Activated naive CD8-positive, alpha-beta T cell treated with anti-CD3 and anti-CD28 coated beads for 36 hours (primary cell): Measurements from ENCODE around the gene L3MBTL1. TPM values are rescaled to one million over a fixed set of nuclear protein-coding genes. Genes with fewer than 3 reads are reported as not detected.
"Not testable (repeated sequence)": the region's sequence is repeated elsewhere in the genome, so short reads cannot be mapped to it uniquely, and the experiment has no call there.

ENCODE experiments used
- DNase-seq: peaks from one replicate; pipeline ENCODE4 v3.0.0; 2021
- H3K27ac Mint-ChIP-seq: one replicate; pipeline ENCODE4 v1.8.0; 2022; ENCODE audit warnings: mild to moderate bottlenecking, moderate library complexity, mixed read lengths
- H3K27me3 Mint-ChIP-seq: one replicate; pipeline ENCODE4 v1.8.0; 2022; ENCODE audit warnings: mild to moderate bottlenecking, mixed read lengths
- H3K36me3 Mint-ChIP-seq: one replicate; pipeline ENCODE4 v1.8.0; 2021; ENCODE audit warnings: mild to moderate bottlenecking, mixed read lengths
- H3K4me1 Mint-ChIP-seq: one replicate; pipeline ENCODE4 v1.8.0; 2021; ENCODE audit warnings: mixed read lengths
- H3K4me3 Mint-ChIP-seq: one replicate; pipeline ENCODE4 v1.8.0; 2022; ENCODE audit warnings: mild to moderate bottlenecking, moderate library complexity, mixed read lengths
- H3K9me3 Mint-ChIP-seq: one replicate; pipeline ENCODE4 v1.8.0; 2022; ENCODE audit warnings: mixed read lengths
- total RNA-seq, 2 experiments: library from RNA; stranded (reverse); gene quantifications; one replicate each; pipeline ENCODE4 v1.2.3, GENCODE V29; 2021

Gene L3MBTL1
- total RNA-seq, 2 experiments from 2014 or later: 4.3 to 4.8 TPM

- H3K9me3 Mint-ChIP-seq: no peaks in the 10 kb centered on the region
- no peak overlapping the region for H3K27ac Mint-ChIP-seq
- H3K4me1 Mint-ChIP-seq: no peaks in the 10 kb centered on the region
- no peaks in the 10 kb centered on the region for H3K27me3 Mint-ChIP-seq
- DNase-seq: no peak
- H3K4me3 Mint-ChIP-seq: no peak overlapping the region
- H3K36me3 Mint-ChIP-seq: peaks cover 5% of the 10 kb centered on the region
Measured at GRCh38 chr20:43473381-43473704, 34.2 kb upstream of the L3MBTL1 start.

GRCh38 chr20:43477193-43477592 is 30.3 kb upstream of the L3MBTL1 start:
- Mint-ChIP-seq H3K27ac (no peak overlapping the region), H3K4me3 (no peak overlapping the region), H3K27me3 (no peaks in the 10 kb centered on the region), H3K4me1 (no peaks in the 10 kb centered on the region), H3K9me3 (no peaks in the 10 kb centered on the region), H3K36me3 (no peaks in the 10 kb centered on the region)
- no peak for DNase-seq

- no peaks in the 10 kb centered on the region for H3K9me3 Mint-ChIP-seq
- H3K4me1 Mint-ChIP-seq: no peaks in the 10 kb centered on the region
- H3K36me3 Mint-ChIP-seq: no peaks in the 10 kb centered on the region
- no peaks in the 10 kb centered on the region for H3K27me3 Mint-ChIP-seq
- DNase-seq: no peak
- no peak overlapping the region for H3K27ac Mint-ChIP-seq
- no peak overlapping the region for H3K4me3 Mint-ChIP-seq
Measured at GRCh38 chr20:43477619-43478018, 29.9 kb upstream of the L3MBTL1 start.

- peaks cover 3% of the 10 kb centered on the region for H3K36me3 Mint-ChIP-seq
- H3K27me3 Mint-ChIP-seq: no peaks in the 10 kb centered on the region
- DNase-seq: no peak
- no peak overlapping the region for H3K27ac Mint-ChIP-seq
- H3K9me3 Mint-ChIP-seq: peaks cover 11% of the 10 kb centered on the region
- H3K4me1 Mint-ChIP-seq: peaks cover 5% of the 10 kb centered on the region
- H3K4me3 Mint-ChIP-seq: no peak overlapping the region
Measured at GRCh38 chr20:43490038-43490437, 17.5 kb upstream of the L3MBTL1 start.

- peaks cover 5% of the 10 kb centered on the region for H3K4me1 Mint-ChIP-seq
- H3K27ac Mint-ChIP-seq: no peak overlapping the region
- no peaks in the 10 kb centered on the region for H3K27me3 Mint-ChIP-seq
- no peaks in the 10 kb centered on the region for H3K36me3 Mint-ChIP-seq
- no peak overlapping the region for H3K4me3 Mint-ChIP-seq
- H3K9me3 Mint-ChIP-seq: peaks cover 8% of the 10 kb centered on the region
- DNase-seq: no peak
Measured at GRCh38 chr20:43492101-43492500, 15.4 kb upstream of the L3MBTL1 start.

- Mint-ChIP-seq H3K9me3 (no peaks in the 10 kb centered on the region), H3K4me3 (no peak overlapping the region)
Measured at GRCh38 chr20:43495388-43495787, 12.1 kb upstream of the L3MBTL1 start.

GRCh38 chr20:43502021-43502420 is 5.5 kb upstream of the L3MBTL1 start:
- DNase-seq, H3K4me3 Mint-ChIP-seq, H3K36me3 Mint-ChIP-seq, H3K9me3 Mint-ChIP-seq, H3K4me1 Mint-ChIP-seq, H3K27ac Mint-ChIP-seq: not testable (repeated sequence)
- H3K27me3 Mint-ChIP-seq: peaks cover 28% of the 10 kb centered on the region

More at GRCh38 chr20:43495388-43495787, 12.1 kb upstream of the L3MBTL1 start:
- H3K27me3 Mint-ChIP-seq: no peaks in the 10 kb centered on the region
- H3K36me3 Mint-ChIP-seq: no peaks in the 10 kb centered on the region
- DNase-seq: no peak
- H3K27ac Mint-ChIP-seq: no peak overlapping the region
- peaks cover 5% of the 10 kb centered on the region for H3K4me1 Mint-ChIP-seq

- Mint-ChIP-seq H3K27me3 (peaks cover 50% of the 10 kb centered on the region), H3K4me3 (no peak overlapping the region)
- no peak for DNase-seq
Measured at GRCh38 chr20:43506238-43506637, 1.3 kb upstream of the L3MBTL1 start.

GRCh38 chr20:43508106-43508505 is 609 bp downstream of the L3MBTL1 start:
- Mint-ChIP-seq H3K9me3 (no peaks in the 10 kb centered on the region), H3K4me1 (peaks cover 3% of the 10 kb centered on the region), H3K36me3 (no peaks in the 10 kb centered on the region), H3K27ac (no peak overlapping the region), H3K4me3 (peak overlapping the region; percentile 47), H3K27me3 (peaks cover 55% of the 10 kb centered on the region)
- DNase-seq: no peak

More at GRCh38 chr20:43506238-43506637, 1.3 kb upstream of the L3MBTL1 start:
- Mint-ChIP-seq H3K9me3 (no peaks in the 10 kb centered on the region), H3K36me3 (no peaks in the 10 kb centered on the region), H3K4me1 (peaks cover 3% of the 10 kb centered on the region), H3K27ac (no peak overlapping the region)

- H3K9me3 Mint-ChIP-seq: no peaks in the 10 kb centered on the region
- peaks cover 3% of the 10 kb centered on the region for H3K4me1 Mint-ChIP-seq
- no peak overlapping the region for H3K27ac Mint-ChIP-seq
- no peak overlapping the region for H3K4me3 Mint-ChIP-seq
- no peak for DNase-seq
- H3K27me3 Mint-ChIP-seq: peaks cover 55% of the 10 kb centered on the region
- H3K36me3 Mint-ChIP-seq: no peaks in the 10 kb centered on the region
Measured at GRCh38 chr20:43508604-43509040, 1.1 kb downstream of the L3MBTL1 start.

- peaks cover 4% of the 10 kb centered on the region for H3K36me3 Mint-ChIP-seq
- H3K9me3 Mint-ChIP-seq: no peaks in the 10 kb centered on the region
- no peak for DNase-seq
- H3K4me3 Mint-ChIP-seq: no peak overlapping the region
- peaks cover 6% of the 10 kb centered on the region for H3K4me1 Mint-ChIP-seq
- peaks cover 28% of the 10 kb centered on the region for H3K27me3 Mint-ChIP-seq
- H3K27ac Mint-ChIP-seq: no peak overlapping the region
Measured at GRCh38 chr20:43511879-43512278, 4.4 kb downstream of the L3MBTL1 start.

GRCh38 chr20:43513372-43513930 is 6.0 kb downstream of the L3MBTL1 start:
- Mint-ChIP-seq H3K9me3 (no peaks in the 10 kb centered on the region), H3K4me1 (peaks cover 6% of the 10 kb centered on the region), H3K27me3 (peaks cover 21% of the 10 kb centered on the region), H3K36me3 (peaks cover 4% of the 10 kb centered on the region), H3K4me3 (peak overlapping the region; percentile 88), H3K27ac (no peak overlapping the region)
- no peak for DNase-seq

- Mint-ChIP-seq H3K9me3 (no peaks in the 10 kb centered on the region), H3K4me3 (peak overlapping the region; percentile 88), H3K27me3 (peaks cover 14% of the 10 kb centered on the region), H3K36me3 (peaks cover 4% of the 10 kb centered on the region), H3K4me1 (peaks cover 3% of the 10 kb centered on the region), H3K27ac (peak overlapping the region; percentile 92)
- DNase-seq: peak; percentile 94
Measured at GRCh38 chr20:43513931-43514647, 6.6 kb downstream of the L3MBTL1 start.

GRCh38 chr20:43514648-43514999 is 7.1 kb downstream of the L3MBTL1 start:
- Mint-ChIP-seq H3K4me1 (peaks cover 3% of the 10 kb centered on the region), H3K36me3 (peaks cover 4% of the 10 kb centered on the region), H3K4me3 (peak overlapping the region; percentile 88), H3K27me3 (peaks cover 9% of the 10 kb centered on the region), H3K9me3 (no peaks in the 10 kb centered on the region), H3K27ac (peak overlapping the region; percentile 92)
- DNase-seq: no peak

GRCh38 chr20:43515628-43516027 is 8.1 kb downstream of the L3MBTL1 start:
- Mint-ChIP-seq H3K4me1 (peaks cover 3% of the 10 kb centered on the region), H3K9me3 (no peaks in the 10 kb centered on the region), H3K27me3 (peaks cover 9% of the 10 kb centered on the region), H3K27ac (no peak overlapping the region), H3K36me3 (peaks cover 7% of the 10 kb centered on the region), H3K4me3 (peak overlapping the region; percentile 88)
- DNase-seq: no peak

- H3K4me1 Mint-ChIP-seq: peaks cover 3% of the 10 kb centered on the region
- H3K27ac Mint-ChIP-seq: no peak overlapping the region
- no peak overlapping the region for H3K4me3 Mint-ChIP-seq
- no peaks in the 10 kb centered on the region for H3K9me3 Mint-ChIP-seq
- no peak for DNase-seq
- peaks cover 7% of the 10 kb centered on the region for H3K36me3 Mint-ChIP-seq
- peaks cover 5% of the 10 kb centered on the region for H3K27me3 Mint-ChIP-seq
Measured at GRCh38 chr20:43516251-43516824, 8.8 kb downstream of the L3MBTL1 start.
